HL-60 (cell line): ENCODE measurements around the gene SH3BP2.
A peak's percentile ranks its signal among the peaks of the same experiment; 100 is the strongest.

ENCODE experiments used
- DNase-seq, 2 experiments: peaks; one replicate each; pipeline ENCODE4 v3.0.0-alpha.2; 2010 to 2020; ENCODE audit warnings: low read depth in 1 of 2, low spot score in 1 of 2
- H3K27ac ChIP-seq: fragments of 250-450 bp; sonication (Bioruptor Pico); replicated peaks from 2 replicates; pipeline ENCODE4 v1.5.1; 2020; ENCODE audit warnings: mild to moderate bottlenecking, moderate library complexity
- H3K27me3 ChIP-seq: fragments of 250-450 bp; sonication (Bioruptor Pico); 2 replicates; pipeline ENCODE4 v1.5.1; 2021; ENCODE audit warnings: mild to moderate bottlenecking, moderate library complexity; ENCODE audit not compliant: insufficient read depth, poor library complexity, severe bottlenecking
- H3K4me3 ChIP-seq: replicated peaks from 2 replicates; pipeline ENCODE4 v1.5.1; 2011; ENCODE audit warnings: mild to moderate bottlenecking, control low read depth, low read length; ENCODE audit not compliant: insufficient read depth
- GABPA ChIP-seq: IDR thresholded peaks from 2 replicates; pipeline ENCODE4 v1.6.1; 2012; ENCODE audit warnings: low read depth
- POLR2AphosphoS5 ChIP-seq: IDR thresholded peaks from 2 replicates; pipeline ENCODE4 v1.6.1; 2012; ENCODE audit warnings: low read depth
- SPI1 ChIP-seq: IDR thresholded peaks from 2 replicates; pipeline ENCODE4 v1.6.1; 2012; ENCODE audit warnings: low read depth, mild to moderate bottlenecking, borderline replicate concordance
- TF ChIP-seq, protein P1 (sequence below): IDR thresholded peaks from one replicate; pipeline ENCODE4 v1.5.1; 2011; ENCODE audit warnings: low read length, control low read depth, inconsistent platforms; ENCODE audit not compliant: insufficient read depth
- TF ChIP-seq, protein P2 (sequence below): IDR thresholded peaks from 2 replicates; pipeline ENCODE4 v1.6.1; 2012; ENCODE audit warnings: low read depth; ENCODE audit not compliant: insufficient replicate concordance

The SH3BP2 gene

GRCh38 chr4:2789793-2790582, 2.9 kb upstream of the SH3BP2 start:
- no peak overlapping the region for H3K4me3 ChIP-seq
- TF ChIP-seq GABPA (no peak), SPI1 (no peak), POLR2AphosphoS5 (no peak)
- TF ChIP-seq, protein P1, sequence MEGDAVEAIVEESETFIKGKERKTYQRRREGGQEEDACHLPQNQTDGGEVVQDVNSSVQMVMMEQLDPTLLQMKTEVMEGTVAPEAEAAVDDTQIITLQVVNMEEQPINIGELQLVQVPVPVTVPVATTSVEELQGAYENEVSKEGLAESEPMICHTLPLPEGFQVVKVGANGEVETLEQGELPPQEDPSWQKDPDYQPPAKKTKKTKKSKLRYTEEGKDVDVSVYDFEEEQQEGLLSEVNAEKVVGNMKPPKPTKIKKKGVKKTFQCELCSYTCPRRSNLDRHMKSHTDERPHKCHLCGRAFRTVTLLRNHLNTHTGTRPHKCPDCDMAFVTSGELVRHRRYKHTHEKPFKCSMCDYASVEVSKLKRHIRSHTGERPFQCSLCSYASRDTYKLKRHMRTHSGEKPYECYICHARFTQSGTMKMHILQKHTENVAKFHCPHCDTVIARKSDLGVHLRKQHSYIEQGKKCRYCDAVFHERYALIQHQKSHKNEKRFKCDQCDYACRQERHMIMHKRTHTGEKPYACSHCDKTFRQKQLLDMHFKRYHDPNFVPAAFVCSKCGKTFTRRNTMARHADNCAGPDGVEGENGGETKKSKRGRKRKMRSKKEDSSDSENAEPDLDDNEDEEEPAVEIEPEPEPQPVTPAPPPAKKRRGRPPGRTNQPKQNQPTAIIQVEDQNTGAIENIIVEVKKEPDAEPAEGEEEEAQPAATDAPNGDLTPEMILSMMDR = no peak
- TF ChIP-seq, protein P2, sequence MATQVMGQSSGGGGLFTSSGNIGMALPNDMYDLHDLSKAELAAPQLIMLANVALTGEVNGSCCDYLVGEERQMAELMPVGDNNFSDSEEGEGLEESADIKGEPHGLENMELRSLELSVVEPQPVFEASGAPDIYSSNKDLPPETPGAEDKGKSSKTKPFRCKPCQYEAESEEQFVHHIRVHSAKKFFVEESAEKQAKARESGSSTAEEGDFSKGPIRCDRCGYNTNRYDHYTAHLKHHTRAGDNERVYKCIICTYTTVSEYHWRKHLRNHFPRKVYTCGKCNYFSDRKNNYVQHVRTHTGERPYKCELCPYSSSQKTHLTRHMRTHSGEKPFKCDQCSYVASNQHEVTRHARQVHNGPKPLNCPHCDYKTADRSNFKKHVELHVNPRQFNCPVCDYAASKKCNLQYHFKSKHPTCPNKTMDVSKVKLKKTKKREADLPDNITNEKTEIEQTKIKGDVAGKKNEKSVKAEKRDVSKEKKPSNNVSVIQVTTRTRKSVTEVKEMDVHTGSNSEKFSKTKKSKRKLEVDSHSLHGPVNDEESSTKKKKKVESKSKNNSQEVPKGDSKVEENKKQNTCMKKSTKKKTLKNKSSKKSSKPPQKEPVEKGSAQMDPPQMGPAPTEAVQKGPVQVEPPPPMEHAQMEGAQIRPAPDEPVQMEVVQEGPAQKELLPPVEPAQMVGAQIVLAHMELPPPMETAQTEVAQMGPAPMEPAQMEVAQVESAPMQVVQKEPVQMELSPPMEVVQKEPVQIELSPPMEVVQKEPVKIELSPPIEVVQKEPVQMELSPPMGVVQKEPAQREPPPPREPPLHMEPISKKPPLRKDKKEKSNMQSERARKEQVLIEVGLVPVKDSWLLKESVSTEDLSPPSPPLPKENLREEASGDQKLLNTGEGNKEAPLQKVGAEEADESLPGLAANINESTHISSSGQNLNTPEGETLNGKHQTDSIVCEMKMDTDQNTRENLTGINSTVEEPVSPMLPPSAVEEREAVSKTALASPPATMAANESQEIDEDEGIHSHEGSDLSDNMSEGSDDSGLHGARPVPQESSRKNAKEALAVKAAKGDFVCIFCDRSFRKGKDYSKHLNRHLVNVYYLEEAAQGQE = no peak
- DNase-seq = no peak
- H3K27me3 ChIP-seq = no peaks in the 10 kb centered on the region
- H3K27ac ChIP-seq = peak overlapping the region; percentile 5; the same call in 1 of the 2 replicates

GRCh38 chr4:2790583-2791517, 2.0 kb upstream of the SH3BP2 start:
- peak in 1 of 2 experiments; percentile 57 for DNase-seq
- TF ChIP-seq SPI1 (peak; percentile 46; the same call in 1 of the 2 replicates), POLR2AphosphoS5 (no peak)
- Histone ChIP-seq H3K27ac (peak overlapping the region; percentile 8; the same call in 1 of the 2 replicates), H3K4me3 (no peak overlapping the region), H3K27me3 (no peaks in the 10 kb centered on the region)

DNA sequence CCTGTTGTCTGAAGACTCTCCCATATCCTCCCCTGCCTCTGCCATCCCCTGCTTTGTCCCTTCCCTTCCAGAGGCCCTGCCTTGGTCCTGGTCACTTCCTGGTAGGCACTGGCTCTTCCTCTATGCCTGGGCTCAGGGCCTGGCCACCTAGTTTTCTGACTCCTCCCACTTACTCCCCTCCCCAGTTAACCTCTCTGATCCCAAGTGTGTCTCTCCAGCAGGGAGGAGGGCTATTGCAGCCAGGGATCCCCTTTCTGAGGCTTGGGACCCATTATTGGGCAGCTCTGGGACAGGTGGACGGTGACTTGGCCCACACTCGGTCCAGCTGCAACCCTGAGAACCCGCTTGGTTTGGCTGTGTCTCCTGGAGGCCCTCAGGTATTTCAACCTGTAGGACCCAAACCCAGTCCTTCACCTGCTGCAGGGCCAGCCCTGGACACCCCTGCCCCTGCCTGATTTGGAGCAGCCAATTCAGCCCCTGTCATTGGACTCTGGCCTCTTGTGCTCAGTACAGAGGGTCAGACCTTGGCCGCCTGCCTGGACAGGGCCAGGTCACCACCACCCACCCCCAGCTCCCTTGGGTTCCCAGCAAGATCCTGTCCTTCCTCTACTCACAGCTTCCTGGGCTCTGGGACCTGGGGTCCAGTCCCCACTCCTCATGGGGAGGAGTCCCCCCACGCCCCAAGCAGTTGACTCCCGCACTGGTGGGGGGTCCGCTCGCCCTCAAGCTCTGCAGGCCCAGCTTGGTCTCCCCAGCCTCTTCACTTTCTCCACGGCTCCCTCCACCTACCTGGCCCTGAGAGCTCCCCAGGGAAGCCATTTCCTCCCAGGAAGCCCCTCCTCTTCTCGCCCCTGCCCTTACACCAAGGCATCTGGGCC, 1.1 kb upstream of the SH3BP2 start:
- Histone ChIP-seq H3K27ac (peak overlapping the region; percentile 8; the same call in 1 of the 2 replicates), H3K27me3 (no peaks in the 10 kb centered on the region), H3K4me3 (no peak overlapping the region)
- TF ChIP-seq, protein P2 = no peak
- TF ChIP-seq SPI1 = no peak
- TF ChIP-seq GABPA = no peak
- no peak for TF ChIP-seq POLR2AphosphoS5
- TF ChIP-seq, protein P1 = no peak
- no peak for DNase-seq
